GM18867 (cell line): ENCODE measurements around the gene MAGI2.

Experiments
- ATAC-seq: cut with Tn5 transposase; IDR thresholded peaks from one replicate; pipeline ENCODE4 v1.9.1; 2021; ENCODE audit warnings: mild to moderate bottlenecking, moderate library complexity; ENCODE audit not compliant: unreplicated experiment

Gene MAGI2

DNA sequence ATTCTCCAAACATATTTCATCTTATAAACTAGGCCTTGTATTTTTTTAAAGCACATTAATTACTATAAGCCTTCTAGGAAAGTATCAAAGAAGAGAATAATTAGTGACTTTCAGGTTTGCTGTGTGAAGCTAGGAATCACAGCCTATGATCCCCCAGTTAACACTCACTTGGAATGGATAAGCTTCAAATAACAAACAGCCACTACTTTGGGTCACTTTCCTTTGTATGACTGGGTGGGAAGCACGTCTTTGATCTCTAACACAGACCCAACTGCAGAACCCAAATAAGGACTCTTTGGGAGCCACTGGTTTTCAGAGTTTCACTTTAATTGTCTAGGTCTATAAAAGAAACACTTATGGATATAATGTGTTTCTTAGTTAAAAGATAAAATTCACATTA is 769.3 kb downstream of the MAGI2 start:
- ATAC-seq = no peak

DNA sequence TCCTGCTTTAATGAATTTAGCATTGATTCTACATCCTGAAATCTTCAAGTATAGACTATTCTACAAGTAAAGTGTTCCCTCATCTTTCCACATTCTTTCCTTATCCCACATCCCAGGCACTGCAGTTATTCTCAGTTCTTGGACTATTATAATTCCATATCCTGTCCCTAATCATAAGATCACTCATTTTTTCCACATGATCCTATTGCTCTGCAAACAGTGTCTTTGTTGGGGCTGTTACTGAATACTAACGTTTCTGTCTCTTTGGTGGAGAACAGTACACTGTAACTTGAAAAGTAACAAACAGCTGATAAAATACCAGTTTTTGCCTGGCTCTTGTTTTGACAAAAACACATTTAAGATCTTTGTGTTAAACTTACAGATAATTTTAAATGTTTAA is 769.9 kb downstream of the MAGI2 start:
- ATAC-seq = no peak

DNA sequence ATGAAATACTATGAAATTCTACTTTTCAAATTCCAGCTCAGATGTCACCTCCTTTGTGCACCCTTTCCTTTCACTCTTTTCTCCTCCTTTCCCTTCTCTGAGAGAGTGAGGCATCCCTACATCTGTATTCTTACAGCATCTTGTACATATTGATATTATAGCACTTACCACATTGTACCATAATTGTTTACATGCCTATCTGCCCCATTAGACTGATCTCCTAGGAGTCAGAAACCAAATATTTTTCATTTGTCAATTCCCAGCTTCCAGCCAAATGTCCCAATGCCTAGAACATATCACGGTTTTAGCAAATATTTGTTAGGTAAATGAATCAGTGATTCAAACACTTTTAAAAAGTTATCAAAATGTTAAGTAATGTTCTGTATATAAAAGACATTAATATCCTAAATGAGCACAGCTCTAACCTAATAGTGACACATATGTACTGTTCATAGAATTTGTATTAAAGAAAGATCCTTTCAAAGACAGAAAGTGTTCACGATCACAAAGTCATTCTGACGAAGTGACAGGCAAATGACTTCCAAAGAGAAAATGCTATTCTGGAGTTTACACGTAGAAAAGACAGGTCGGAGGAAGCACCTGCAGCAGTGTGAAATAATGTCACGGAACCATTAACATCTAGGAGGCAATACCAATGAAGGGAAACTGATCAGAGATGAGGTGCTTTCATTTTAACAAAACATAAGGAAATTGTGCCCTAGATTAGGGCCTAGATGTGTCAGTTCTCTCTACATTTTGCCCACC is 774.2 kb downstream of the MAGI2 start:
- no peak for ATAC-seq

DNA sequence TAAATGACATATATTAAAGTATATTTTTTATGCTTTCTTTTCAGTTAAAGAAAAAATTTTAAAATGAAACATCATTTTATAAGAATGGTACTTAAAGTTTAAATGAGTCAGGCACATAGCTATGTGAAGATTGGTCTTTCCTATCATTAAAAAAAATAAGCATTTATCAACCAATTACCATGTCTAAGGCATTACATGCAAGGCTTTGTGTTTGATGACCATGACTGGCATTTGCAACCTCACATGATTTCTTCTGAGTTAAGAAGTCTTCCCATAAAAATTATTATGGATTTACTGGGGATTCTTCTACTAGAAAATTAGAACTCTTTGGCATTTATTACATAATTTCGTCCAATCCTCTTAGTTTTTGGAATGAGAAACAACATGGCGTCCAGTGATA is 776.1 kb downstream of the MAGI2 start:
- ATAC-seq = no peak

DNA sequence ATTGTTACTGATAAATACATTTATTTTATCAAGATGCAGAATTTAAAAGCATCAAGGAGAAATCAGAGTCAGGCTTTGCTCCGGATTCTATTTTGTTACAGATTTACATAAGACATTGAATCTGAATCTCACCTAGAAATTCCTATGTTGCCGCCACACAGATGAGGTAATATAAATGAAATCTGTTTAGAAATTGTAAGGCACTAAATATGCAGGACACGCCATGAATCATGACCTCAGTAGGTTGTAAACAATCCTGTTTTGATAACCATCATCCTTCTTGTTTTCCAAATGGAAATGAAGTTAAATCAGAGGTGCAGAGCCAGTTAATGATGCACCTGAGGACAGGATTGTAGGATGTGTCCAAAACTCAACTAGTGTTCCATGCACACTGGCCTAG is 778.0 kb downstream of the MAGI2 start:
- no peak for ATAC-seq

DNA sequence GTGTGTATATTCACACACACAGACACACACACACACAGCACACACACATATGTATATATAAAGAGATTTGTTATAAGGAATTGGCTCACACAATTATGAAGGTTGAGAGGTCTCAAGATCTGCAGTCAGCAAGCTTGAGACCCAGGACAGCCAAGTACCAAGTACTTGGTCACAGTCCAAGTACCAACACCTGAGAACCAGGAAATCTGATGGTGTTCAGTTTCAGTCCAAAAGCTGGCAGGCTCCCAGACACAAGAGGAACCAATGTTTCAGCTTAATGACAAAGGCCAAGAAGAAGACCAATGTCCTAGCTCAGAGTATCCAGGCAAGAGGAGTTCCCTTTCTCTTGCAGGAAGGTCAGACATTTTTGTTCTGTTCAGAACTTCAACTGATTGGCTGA is 780.2 kb downstream of the MAGI2 start:
- no peak for ATAC-seq

DNA sequence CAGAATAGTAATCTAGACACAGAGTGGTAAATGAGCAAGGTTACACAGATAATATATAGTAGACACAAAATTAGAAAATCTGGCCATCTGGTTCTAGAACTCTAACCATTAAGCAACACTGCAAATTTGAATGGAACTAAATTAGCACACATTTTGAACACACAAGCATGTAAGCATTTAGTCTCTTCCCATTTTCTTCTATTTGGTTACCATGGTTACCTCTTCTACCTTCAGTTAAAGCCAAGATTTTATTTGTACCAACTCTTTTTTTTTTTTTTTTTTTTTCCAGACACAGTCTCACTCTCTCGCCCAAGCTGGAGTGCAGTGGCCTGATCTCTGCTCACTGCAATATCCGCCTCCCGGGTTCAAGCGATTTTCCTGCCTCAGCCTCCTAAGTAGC is 790.5 kb downstream of the MAGI2 start:
- ATAC-seq = no peak

DNA sequence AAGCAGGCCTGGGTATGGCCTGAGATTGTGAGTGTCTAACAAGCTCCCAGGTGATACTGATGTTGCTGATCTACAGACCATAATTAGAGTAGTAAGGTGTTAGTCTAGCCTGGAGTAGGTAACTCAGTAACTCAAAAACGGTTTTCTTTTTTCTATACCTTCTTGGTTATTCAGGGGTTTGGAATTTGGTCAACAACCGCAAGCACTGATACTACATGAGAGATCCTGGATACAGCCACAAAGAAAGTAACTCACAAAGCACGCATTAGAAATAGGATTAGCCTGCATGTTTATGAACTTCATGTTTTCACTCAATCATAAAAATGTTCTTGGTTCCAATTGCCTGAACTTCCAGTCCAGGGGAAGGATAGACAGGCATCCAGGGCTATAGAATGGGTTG is 803.5 kb downstream of the MAGI2 start:
- ATAC-seq = no peak

DNA sequence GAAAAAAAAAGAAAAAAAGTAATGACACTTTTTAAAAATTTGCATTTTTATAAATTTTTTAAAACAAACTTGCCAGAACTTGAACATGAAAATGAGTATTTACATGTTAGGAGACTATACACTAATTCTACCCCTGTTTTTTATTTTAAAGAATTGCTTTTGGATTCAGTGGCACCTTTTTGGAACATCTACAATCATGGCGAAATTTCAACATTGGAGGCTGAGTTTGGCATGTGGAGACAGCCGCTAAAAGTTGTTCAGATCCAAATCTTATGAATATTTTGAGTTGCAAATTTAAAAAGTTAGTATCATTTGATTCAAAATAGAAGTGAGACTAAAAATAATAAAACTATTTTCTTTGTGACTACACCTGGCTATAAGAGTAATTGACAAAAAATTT is 804.2 kb downstream of the MAGI2 start:
- no peak for ATAC-seq

DNA sequence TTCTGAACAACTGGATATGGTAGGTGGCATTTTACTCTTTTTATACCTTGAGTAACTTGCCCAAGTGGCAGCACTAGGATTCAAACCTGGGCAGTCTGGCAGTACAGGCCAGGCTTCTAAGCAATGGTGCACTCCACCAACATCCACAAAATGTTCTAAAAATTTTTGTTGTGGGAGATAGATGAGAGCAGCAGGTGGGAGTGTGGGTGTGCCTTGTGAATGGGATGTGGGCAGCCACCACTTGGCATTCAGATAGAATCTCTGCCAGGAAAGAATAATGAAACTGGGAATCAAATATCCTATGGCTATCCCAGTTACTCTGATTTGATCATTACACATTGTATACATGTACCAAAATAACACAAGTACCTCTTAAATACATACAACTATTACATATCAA is 810.7 kb downstream of the MAGI2 start:
- no peak for ATAC-seq

DNA sequence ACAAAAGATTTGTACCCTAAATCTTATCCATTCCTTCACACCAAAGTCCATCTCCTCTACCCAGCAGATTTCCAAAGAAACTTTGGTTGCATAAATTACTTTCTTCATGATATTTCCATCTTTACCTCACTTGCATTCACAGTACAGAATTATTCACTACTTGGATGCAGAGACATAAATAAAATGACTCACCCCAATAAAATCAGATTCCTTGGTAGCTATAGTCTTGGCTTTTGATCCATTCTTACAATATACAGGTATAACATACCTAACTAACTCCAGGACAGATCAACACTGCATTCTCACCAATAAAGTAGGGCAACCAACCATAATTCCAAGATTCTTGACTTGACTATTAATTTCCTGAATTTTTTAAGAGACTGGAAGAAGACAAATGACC is 815.1 kb downstream of the MAGI2 start:
- no peak for ATAC-seq

DNA sequence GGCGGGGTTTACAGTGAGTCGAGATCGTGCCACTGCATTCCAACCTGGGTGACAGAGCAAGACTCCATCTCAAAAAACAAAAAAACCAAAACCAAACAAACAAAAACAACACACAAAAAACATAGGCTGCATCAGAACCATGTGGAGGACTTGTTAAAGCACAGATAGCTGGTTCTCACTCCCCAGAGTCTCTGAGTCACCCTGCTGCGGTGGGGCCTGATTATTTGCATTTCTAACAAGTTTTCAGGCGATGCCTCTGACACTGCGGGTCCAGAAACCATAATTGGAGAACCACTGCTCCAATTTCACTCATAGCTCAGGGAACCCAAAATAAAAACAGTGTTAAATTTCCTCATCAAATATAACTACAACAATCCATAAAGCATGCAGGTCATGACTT is 816.7 kb downstream of the MAGI2 start:
- ATAC-seq = no peak

DNA sequence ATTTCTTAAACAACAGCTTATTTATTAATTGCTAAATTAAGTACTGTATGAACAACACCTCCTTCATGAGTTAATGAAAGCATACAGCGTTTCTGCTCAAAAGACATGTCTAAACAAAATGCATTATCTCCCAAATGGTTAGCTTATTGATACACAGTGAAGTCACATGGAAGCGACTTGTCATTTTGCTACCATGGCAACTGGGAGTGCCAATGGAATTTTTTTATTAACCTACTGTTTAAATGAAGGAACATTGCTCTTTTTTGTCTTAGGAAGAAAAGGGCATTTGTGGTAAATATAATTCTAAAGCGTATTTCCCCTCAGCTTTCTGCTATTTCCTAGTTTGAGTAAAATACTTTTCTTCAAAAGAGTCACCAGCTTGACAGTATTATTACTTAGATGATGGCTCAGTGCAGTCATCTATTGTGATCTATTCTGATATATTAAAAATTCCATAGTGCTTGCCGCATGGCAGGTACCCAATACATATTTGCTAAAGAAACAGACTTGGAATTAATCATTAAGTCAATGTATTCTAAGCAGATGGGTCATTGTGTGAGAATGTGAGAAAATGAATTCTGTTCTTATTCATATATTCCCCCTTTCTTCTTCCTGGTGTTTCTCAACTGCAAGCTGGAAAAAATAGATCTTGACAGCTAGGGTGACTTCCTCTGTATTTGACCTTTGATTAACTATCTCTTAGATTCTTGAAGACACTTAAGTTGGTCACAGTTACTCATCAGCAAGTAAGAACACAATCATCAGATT is 818.3 kb downstream of the MAGI2 start:
- ATAC-seq = no peak

DNA sequence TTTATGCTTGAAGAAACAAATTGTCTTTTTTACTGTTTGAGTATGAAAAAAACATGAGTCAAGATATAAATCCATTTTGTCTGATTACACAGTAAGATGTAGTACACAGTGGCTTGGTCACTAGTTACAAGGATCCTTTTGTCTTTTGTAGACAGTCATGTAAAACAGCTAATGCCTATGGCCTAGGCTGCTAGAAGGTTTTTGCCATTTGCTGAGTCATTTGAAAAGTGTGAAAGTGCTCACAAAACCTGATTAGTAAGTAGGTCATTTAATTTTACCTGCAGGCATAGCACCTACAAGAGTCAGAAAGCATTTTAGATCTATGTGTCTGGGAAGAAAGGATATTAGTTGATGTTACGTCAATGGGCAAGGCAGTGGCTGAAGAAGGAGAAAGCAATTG is 819.4 kb downstream of the MAGI2 start:
- no peak for ATAC-seq

DNA sequence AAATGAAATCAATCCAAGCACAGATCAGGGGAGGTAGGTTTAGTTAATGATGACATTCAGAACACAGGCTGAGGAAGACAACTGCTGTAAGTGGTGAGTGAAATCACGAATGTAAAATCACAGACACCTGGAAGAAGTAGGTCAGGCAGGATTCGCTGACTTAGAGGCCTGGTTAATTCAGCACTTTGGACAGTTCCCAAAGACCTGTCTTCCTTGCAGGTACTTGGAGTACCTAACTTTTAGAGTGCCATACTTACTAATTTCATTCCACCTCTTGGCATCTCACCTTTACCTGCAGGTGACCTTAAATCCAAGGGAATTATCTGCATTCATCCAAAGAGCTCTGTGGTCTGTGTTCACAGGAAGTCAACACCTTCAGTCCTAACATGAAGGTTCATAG is 832.5 kb downstream of the MAGI2 start:
- no peak for ATAC-seq

DNA sequence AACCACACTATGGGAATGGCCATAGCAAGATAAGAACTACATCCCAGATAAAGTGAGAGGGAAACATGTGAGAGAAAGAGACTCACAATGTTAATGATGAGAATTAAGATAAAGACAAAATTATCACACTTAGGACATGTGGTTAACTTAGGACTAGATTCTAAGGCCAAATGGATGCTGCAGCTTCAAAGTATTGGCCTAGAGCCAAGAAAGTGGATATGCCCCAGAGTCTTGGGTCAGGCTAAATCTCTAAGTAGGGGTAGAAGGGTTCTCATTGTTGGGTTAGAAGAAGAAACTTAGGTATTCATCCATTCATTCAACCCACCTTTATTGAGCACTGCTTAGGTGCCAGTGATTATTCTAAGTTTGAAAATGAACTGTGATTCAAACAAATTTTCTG is 836.9 kb downstream of the MAGI2 start:
- ATAC-seq = no peak

DNA sequence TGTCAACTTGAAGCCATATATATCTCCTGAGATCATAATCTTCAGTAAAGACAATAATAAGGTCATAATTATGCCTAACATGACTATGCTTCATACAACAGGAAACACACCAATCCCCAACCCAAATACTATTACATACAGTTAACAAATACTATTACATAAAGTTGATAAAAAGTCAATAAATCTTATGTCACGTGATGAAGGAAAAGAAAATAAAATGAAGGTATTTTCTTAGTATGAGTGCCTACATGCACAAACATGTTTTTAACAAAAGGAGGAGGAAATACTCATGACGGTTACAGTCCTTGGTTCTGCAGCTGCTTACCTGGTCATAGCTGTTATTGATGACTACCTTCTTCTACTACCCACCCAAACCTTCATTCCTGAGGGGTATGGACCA is 844.2 kb downstream of the MAGI2 start:
- ATAC-seq = no peak

DNA sequence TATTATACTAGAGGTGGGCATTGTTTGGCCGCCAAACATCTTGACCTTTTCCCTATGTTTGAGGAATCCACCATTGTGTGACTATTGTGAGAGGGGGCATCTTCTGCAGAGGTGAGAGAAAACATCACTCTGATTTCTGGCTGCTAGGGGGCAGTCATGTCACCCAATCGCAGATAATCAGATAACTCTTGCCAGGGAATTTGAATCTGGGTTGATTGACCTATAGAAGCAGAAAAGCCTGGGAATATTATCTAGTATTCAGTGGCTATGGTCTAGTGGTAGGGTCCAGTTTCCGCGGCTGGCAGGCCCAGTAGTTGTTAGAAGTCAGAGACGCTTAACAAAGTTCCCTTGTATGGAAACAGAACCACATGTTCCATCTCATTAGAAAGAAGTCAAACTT is 846.4 kb downstream of the MAGI2 start:
- no peak for ATAC-seq

DNA sequence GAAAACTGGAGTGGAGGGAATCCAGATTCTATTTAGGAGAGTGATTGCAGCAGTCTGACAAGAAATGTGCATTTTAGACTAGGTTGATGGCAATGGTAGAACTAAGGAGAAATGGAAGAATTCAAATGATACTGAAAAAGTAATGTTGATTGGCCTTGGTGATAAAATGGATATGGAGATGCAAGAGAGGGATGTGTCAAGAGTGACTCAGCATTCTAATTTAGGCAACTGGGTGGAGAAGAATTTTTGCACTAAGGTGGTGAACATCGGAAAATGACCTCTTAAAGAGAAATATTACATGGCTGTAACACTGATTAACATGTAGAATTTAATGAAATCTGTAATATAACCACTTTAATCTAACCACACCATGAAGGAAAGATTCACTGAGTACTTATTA is 848.3 kb downstream of the MAGI2 start:
- no peak for ATAC-seq

DNA sequence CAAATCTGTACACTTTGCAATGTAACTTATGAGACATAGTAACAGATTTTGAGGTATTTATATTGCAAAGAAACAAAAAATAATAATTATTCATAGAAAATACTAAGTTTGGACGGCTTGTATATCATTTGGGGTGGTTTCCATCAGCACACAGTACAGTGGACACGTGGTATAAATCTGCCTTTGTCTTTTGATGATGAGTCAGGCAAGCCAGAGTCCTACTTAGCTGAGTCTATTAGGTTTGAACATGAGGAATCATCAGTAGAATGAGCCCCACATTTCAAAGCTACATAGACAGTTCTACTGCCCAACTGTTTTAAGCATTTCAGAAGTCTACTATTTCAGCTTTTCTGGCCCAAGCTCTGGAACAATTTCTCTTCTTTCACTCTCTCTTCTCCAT is 851.7 kb downstream of the MAGI2 start:
- no peak for ATAC-seq

DNA sequence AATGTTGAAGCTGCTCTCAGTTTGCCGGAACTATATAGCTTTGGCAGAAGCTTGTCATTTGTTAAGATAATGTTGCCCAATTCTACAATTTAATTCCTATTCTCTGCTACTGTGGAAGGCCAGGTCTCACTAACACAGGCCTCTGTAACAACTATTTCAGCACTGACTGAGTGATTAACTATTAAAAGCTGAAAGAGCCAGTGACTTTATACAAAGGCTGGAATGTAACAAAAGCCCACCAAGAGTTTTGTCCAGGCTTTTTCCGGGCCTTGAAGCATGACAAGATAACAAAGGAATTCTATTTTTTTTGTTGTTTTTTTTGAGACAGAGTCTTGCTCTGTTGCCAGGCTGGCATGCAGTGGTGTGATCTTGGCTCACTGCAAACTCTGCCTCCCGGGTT is 859.3 kb downstream of the MAGI2 start:
- ATAC-seq = no peak

DNA sequence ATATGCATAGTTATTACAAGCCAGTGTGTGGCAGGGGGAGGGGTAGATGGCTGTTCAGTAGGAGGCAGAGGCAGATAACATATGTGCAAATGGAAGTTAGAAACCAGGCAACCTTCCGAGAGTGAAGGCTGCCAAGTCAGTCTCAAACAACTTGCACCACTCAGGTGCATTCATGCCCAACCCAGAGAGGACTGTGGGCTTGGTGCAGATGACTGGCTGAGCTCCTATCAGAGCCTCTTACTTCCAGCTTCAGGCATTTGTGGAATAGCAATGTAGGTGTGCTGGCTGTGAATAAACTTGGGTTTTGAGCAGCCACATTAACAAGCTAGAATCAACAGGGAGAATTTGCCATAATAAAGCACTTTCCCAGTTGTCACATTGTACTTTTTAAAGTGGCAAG is 865.1 kb downstream of the MAGI2 start:
- ATAC-seq = no peak
